SJSA1 (cell line): ENCODE results near the gene LRRC42. TPM values are rescaled to one million over a fixed set of nuclear protein-coding genes. Genes with fewer than 3 reads are reported as not detected.
"Not testable (repeated sequence)": the region's sequence is repeated elsewhere in the genome, so short reads cannot be mapped to it uniquely, and the experiment has no call there.

ENCODE experiments used
- DNase-seq, 2 experiments: peaks; one replicate each; pipeline ENCODE4 v3.0.0-alpha.2; 2015 to 2020; ENCODE audit warnings: low spot score in 2 of 2, low read depth in 1 of 2
- H3K27ac ChIP-seq: fragments of 250-450 bp; sonication (Bioruptor Pico); 2 replicates; pipeline ENCODE4 v1.5.1; 2020; ENCODE audit warnings: mild to moderate bottlenecking, moderate library complexity
- H3K27me3 ChIP-seq: fragments of 250-450 bp; sonication (Bioruptor Pico); replicated peaks from 2 replicates; pipeline ENCODE4 v1.5.1; 2020; ENCODE audit warnings: mild to moderate bottlenecking, moderate library complexity
- H3K36me3 ChIP-seq: fragments of 250-450 bp; sonication (Bioruptor Pico); 2 replicates; pipeline ENCODE4 v1.5.1; 2020; ENCODE audit warnings: mild to moderate bottlenecking
- H3K4me1 ChIP-seq: fragments of 250-450 bp; sonication (Bioruptor Pico); replicated peaks from 2 replicates; pipeline ENCODE4 v1.6.1; 2021; ENCODE audit warnings: mild to moderate bottlenecking
- H3K4me3 ChIP-seq: fragments of 250-450 bp; sonication (Bioruptor Pico); 2 replicates; pipeline ENCODE4 v1.5.1; 2020; ENCODE audit warnings: mild to moderate bottlenecking
- H3K9me3 ChIP-seq: fragments of 250-450 bp; sonication (Bioruptor Pico); replicated peaks from 2 replicates; pipeline ENCODE4 v1.5.1; 2020; ENCODE audit warnings: mild to moderate bottlenecking
- total RNA-seq: library from RNA; depleted of rRNA; stranded (reverse); fragments of >200 nt; shearing (Covaris generic); gene quantifications from 2 replicates; pipeline ENCODE4 v1.2.3, GENCODE V29; 2014

The LRRC42 gene
- total RNA-seq, 1 experiment from 2014 or later, result 46.7 TPM

DNA sequence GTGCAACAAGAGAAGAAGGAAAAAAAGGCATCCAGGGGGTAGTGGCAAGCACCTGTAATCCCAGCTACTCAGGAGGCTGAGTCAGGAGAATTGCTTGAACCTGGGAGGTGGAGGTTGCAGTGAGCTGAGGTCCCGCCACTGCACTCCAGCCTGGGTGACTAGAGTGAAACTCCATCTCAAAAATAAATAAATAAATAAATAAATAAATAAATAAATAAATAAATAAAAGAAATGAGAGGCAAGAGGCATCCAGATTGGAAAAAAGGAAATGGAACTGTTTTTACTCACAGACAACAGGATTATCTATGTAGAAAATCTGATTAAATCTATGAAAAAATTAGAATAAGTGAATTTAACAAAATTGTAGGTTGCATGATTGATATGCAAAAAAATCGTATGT, 48.4 kb downstream of the LRRC42 start:
- not testable (repeated sequence) for DNase-seq, H3K27me3 ChIP-seq, H3K4me1 ChIP-seq, H3K36me3 ChIP-seq, H3K27ac ChIP-seq, H3K9me3 ChIP-seq, H3K4me3 ChIP-seq

DNA sequence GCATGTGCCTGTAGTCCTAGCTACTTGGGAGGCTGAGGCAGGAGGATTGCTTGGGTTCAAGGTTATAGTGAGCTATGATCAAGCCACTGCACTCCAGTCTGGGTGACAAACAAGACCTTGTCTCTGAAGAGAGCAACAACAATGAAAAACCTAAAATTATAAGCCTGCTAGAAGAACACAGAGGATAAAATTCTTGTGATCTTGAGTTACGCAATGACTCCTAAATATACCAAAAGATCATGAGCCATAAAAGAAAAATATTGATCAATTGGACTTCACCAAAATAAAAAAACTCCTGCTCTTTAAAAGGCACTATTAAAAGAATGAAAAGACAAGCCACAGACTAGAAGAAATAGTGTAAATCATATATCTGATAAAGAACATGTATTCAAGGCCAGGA, 49.5 kb downstream of the LRRC42 start:
- Histone ChIP-seq H3K4me1 (no peaks in the 10 kb centered on the region), H3K36me3 (no peaks in the 10 kb centered on the region), H3K9me3 (no peaks in the 10 kb centered on the region), H3K27me3 (no peaks in the 10 kb centered on the region), H3K27ac (no peak overlapping the region), H3K4me3 (no peak overlapping the region)
- no peak for DNase-seq

DNA sequence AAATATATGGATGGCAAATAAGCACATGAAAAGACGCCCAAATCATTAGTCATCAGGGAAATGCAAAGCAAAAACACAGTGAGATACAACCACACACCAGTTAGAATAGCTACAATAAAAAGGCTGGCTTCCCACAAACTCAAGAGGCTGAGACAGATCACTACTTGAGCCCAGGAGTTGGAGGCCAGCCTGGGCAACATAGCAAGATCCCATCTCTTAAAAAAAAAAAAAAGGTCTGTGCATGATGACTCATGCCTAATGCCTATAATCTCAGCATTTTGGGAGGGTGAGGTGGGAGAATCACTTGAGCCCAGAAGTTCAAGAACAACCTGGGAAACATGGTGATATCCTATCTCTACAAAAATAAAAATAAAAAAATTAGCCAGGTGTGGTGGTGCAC, 52.1 kb downstream of the LRRC42 start:
- Histone ChIP-seq H3K36me3 (no peaks in the 10 kb centered on the region), H3K4me3 (no peak overlapping the region), H3K27ac (no peak overlapping the region), H3K27me3 (no peaks in the 10 kb centered on the region), H3K4me1 (no peaks in the 10 kb centered on the region), H3K9me3 (no peaks in the 10 kb centered on the region)
- no peak for DNase-seq

DNA sequence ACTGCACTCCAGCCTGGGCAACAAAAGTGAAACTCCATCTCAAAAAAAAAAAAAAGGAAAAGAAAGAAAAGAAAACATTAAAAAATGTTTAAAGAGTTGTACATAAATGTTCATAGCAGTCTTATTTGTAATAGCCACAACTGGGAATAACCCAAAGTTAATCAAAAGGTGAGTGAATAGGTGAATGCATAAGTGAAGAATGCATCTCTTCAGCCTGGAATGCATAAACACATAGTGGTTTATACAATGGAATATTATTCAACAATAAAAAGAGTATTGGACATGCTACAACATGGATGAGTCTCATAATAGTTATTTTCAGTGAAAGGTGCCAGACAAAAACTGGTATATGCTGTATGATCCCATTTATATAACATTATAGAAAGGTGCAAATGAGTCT, 53.8 kb downstream of the LRRC42 start:
- no peaks in the 10 kb centered on the region for H3K27me3 ChIP-seq
- no peak for DNase-seq
- no peaks in the 10 kb centered on the region for H3K4me1 ChIP-seq
- no peaks in the 10 kb centered on the region for H3K9me3 ChIP-seq
- H3K4me3 ChIP-seq, result no peak overlapping the region
- H3K36me3 ChIP-seq, result no peaks in the 10 kb centered on the region
- H3K27ac ChIP-seq, result no peak overlapping the region

DNA sequence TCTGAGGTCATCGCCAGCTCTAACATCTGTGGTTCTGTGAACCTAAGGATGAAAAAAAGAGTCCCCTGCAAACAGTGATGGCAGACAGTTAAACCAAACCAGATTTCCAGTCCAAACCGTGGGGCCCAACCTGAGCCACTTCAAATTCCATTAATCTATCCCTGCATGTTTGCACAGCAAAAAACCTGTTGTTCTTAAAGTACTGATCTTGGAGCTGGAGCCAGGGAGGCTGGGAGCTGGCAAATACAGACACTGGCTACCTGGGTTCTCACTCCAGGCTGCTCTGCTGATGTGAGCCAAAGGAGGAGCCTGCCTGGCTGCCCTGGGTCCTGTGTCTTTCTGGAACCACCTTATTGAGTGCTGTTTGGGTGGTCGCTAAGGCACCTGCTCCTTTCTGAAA, 55.4 kb downstream of the LRRC42 start:
- DNase-seq, result no peak
- Histone ChIP-seq H3K4me3 (no peak overlapping the region), H3K36me3 (no peaks in the 10 kb centered on the region), H3K27ac (no peak overlapping the region), H3K4me1 (no peaks in the 10 kb centered on the region), H3K27me3 (no peaks in the 10 kb centered on the region), H3K9me3 (no peaks in the 10 kb centered on the region)

DNA sequence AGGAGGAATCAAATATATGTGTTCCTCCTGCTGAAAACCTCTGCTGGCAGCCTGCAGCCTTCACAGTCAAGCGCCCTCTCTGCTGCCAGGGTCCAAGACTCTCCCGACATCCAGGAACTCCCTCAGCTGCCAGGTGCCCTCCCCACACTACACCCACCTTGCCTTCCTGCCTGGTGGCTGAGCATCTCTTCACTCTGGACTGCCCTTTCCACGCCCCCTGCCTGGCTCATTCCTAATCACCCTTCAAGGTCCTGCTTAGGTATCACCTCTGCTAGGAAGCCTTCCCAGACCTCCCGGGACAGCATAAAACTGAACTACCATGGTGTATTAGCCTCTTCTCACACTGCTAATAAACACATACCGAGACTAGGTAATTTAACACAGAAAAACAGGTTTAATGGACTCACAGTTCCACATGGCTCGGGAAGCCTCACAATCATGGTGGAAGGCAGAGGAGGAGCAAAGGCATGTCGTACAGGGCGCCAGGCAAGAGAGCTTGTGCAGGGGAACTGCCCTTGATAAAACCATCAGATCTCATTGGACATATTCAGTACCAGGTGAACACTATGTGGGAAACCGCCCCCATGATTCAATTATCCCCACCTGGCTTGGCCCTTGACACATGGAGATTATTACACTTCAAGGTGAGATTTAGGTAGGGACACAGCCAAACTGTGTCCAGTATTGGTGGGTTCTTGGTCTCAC, 56.5 kb downstream of the LRRC42 start:
- Histone ChIP-seq H3K36me3 (no peaks in the 10 kb centered on the region), H3K4me3 (no peak overlapping the region), H3K27ac (no peak overlapping the region), H3K27me3 (no peaks in the 10 kb centered on the region), H3K4me1 (no peaks in the 10 kb centered on the region), H3K9me3 (no peaks in the 10 kb centered on the region)
- no peak for DNase-seq

DNA sequence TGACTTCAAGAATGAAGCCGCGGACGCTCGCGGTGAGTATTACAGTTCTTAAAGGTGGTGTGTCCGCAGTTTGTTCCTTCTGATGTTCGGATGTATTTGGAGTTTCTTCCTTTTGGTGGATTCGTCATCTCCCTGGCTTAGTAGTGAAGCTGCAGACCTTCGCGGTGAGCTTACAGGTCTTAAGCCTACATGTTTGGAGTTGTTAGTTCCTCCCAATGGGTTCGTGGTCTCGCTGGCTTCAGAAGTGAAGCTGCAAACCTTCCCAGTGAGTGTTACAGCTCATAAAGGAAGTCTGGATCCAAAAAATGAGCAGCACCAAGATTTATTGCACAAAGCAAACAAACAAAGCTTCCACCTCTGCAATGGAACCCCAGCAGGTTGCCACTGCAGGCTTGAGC, 57.1 kb downstream of the LRRC42 start:
- no peak for DNase-seq

DNA sequence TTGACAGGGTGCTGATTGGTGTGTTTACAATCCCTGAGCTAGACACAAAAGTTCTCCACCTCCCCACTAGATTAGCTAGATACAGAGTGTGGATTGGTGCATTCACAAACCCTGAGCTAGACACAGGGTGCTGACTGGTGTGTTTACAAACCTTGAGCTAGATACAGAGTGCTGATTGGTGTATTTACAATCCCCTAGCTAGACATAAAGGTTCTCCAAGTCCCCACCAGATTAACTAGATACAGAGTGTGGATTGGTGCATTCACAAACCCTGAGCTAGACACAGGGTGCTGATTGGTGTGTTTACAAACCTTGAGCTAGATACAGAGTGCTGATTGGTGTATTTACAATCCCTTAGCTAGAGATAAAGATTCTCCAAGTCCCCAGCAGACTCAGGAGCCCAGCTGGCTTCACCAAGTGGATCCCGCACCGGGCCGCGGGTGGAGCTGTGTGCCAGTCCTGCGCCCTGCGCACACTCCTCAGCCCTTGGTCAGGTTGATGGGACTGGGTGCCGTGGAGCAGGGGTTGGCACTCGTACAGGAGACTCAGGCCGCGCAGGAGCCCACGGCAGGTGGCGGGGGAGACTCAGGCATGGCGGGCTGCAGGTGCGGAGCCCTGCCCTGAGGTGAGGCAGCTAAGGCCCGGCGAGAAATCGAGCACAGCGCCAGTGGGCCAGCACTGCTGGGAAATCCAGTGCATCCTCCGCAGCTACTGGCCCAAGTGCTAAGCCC, 57.8 kb downstream of the LRRC42 start:
- H3K27me3 ChIP-seq, H3K36me3 ChIP-seq, H3K27ac ChIP-seq, H3K4me3 ChIP-seq, DNase-seq, H3K4me1 ChIP-seq, H3K9me3 ChIP-seq: not testable (repeated sequence)

More for the DNA sequence above, 57.1 kb downstream of the LRRC42 start:
- Histone ChIP-seq H3K36me3 (no peaks in the 10 kb centered on the region), H3K27me3 (no peaks in the 10 kb centered on the region), H3K4me3 (no peak overlapping the region), H3K27ac (no peak overlapping the region), H3K9me3 (no peaks in the 10 kb centered on the region), H3K4me1 (no peaks in the 10 kb centered on the region)

DNA sequence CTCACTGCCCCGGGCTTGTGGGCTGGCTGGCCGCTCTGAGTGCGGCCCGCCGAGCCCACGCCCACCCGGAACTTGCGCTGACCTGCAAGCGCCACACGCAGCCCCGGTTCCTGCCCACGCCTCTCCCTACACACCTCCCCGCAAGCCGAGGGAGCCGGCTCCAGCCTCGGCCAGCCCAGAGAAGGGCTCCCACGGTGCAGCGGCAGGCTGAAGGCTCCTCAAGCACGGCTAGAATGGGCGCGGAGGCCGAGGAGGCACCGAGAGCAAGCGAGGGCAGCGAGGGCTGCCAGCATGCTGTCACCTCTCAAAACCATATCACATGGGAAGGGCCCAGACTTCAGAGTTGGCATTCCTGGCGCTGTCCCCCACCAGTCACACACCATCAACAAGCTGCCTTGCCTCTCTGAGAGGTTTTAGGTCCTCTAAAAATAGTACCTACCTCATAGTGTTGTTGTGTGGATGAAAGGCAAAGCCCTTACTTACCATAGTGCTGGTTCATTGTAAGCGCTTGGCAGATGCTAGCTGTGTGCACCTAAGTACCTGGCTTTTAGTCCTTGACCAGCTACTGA, 58.4 kb downstream of the LRRC42 start:
- H3K4me1 ChIP-seq, result no peaks in the 10 kb centered on the region
- H3K9me3 ChIP-seq, result no peaks in the 10 kb centered on the region
- no peak for DNase-seq
- H3K36me3 ChIP-seq, result no peaks in the 10 kb centered on the region
- no peaks in the 10 kb centered on the region for H3K27me3 ChIP-seq
- no peak overlapping the region for H3K27ac ChIP-seq
- no peak overlapping the region for H3K4me3 ChIP-seq

DNA sequence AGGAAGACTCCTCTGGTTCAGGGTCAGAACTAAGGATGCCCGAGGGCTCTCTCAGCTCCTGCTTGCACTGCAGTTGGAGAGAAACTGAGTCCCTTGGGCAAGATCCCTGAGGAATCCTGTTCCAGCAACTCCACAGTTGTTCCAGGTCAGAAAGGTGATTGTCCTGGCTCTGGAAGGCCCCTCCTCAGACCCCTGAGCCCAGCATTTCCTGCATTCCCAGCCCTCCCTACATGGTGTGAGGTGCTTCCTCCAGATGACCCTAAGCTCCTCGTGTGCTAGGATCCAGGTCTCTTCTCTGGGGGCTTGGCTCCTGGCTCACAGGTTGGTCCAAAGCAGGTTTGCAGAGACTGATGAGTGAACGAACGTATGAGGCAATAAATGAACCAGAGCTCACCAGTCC, 60.4 kb downstream of the LRRC42 start:
- H3K4me3 ChIP-seq, result no peak overlapping the region
- H3K4me1 ChIP-seq, result no peaks in the 10 kb centered on the region
- no peak for DNase-seq
- H3K27ac ChIP-seq, result no peak overlapping the region
- H3K27me3 ChIP-seq, result peaks cover 1% of the 10 kb centered on the region; the same call in 1 of the 2 replicates
- no peaks in the 10 kb centered on the region for H3K9me3 ChIP-seq
- H3K36me3 ChIP-seq, result no peaks in the 10 kb centered on the region

DNA sequence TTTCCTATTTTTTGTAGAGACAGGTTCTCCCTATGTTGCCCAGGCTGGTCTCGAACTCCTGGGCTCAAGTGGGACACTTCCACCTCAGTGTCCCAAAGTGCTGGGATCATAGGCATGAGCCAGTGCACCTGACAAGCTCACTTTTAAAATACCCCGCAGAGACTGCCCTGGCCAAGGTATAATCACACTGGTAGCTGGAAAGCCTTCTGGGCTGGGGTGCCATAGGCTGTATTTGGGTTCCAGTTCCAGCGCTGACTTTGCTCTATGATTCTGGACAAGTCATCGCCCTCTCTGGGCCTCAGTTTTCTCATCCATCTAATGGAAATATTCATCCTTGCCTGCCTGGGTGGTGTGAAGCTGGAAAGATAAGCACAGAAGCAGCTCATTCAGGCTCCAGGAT, 61.5 kb downstream of the LRRC42 start:
- Histone ChIP-seq H3K27ac (no peak overlapping the region), H3K4me1 (no peaks in the 10 kb centered on the region)
- DNase-seq, result no peak

DNA sequence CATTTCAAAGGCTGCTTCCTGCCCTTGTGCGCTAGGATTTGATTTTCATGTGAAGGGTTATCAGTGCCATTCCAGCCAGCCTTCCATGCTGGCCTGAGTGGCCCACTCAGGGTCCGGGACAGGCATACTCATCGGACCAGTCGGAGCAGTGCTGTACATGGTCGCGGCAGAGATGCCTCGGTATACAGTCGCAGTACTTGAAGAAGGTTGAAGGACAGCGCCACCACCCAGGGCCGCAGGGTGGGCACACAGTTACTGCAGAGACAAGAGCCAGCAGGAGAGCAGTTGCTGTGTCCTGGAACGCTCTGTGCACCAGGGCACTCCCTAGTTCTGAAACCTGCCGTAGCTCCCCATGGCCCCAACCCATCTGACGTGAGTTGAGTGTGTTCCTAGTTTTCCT, 62.7 kb downstream of the LRRC42 start:
- Histone ChIP-seq H3K4me3 (no peak overlapping the region), H3K27ac (no peak overlapping the region), H3K4me1 (no peaks in the 10 kb centered on the region), H3K9me3 (no peaks in the 10 kb centered on the region), H3K27me3 (peaks cover 6% of the 10 kb centered on the region; the same call in 1 of the 2 replicates), H3K36me3 (no peaks in the 10 kb centered on the region)
- DNase-seq, result no peak

More for the DNA sequence above, 61.5 kb downstream of the LRRC42 start:
- no peaks in the 10 kb centered on the region for H3K36me3 ChIP-seq
- H3K9me3 ChIP-seq, result no peaks in the 10 kb centered on the region
- H3K27me3 ChIP-seq, result peaks cover 6% of the 10 kb centered on the region; the same call in 1 of the 2 replicates
- H3K4me3 ChIP-seq, result no peak overlapping the region

DNA sequence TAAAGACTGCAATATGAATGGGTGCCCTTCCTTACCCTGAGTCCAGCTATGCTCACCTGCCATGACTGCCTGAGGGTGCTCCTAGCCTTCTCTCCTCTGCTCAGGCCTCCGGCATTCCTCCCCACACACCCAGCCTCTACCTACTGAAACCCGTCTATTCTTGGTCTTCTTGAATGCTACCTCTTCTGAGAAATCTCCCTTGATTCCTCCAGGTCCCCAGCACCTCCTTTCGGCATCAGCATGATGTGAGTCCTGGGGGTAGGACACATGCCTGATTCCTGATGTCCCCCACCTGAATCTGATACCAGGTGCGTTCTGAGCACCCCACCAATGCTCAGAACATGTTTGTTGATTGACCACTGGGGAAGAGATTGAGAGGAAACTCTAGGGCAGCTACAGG, 63.3 kb downstream of the LRRC42 start:
- Histone ChIP-seq H3K36me3 (no peaks in the 10 kb centered on the region), H3K4me3 (no peak overlapping the region), H3K9me3 (no peaks in the 10 kb centered on the region), H3K27ac (no peak overlapping the region), H3K27me3 (peaks cover 6% of the 10 kb centered on the region; the same call in 1 of the 2 replicates), H3K4me1 (no peaks in the 10 kb centered on the region)
- DNase-seq, result no peak

DNA sequence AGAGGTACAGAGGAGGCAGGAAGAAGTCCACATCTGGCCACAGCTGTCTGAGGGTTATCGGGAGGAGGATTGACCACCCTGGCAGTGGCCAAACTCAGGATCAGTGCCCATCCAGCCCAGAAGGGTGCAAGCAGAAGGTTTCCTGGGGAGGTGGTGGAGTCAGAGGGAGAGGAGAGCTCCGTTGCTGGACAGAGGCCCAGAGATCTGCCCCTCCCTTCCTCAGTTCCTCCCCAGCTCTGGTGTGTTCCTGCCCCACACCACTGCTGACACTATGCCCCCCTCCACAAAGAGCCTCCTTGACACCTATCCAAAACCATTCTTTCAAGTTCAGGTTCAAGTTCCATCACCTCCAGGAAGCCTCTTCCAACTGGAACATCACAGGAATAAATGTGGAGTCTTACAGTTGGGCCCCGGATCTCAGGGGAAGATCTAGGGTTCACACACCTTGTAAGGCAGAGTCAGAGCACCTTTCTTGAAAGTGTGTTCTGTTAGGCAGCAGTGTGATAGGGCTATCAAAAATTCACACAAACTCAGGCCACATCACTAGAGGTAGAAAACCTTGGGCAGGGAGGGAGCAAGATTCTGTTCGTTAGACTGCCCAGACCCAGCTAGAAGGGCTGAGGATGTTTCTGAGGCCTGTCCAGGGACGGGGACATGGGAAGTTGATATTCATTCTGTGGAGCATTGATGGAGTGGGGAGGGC, 64.4 kb downstream of the LRRC42 start:
- peaks cover 6% of the 10 kb centered on the region; the same call in 1 of the 2 replicates for H3K27me3 ChIP-seq
- H3K27ac ChIP-seq, result no peak overlapping the region

More for the DNA sequence above, 64.4 kb downstream of the LRRC42 start:
- Histone ChIP-seq H3K36me3 (no peaks in the 10 kb centered on the region), H3K9me3 (no peaks in the 10 kb centered on the region), H3K4me3 (no peak overlapping the region), H3K4me1 (no peaks in the 10 kb centered on the region)
- DNase-seq, result no peak
